BJ (cell line): ENCODE data around the gene KIRREL1. TPM values are rescaled to one million over a fixed set of nuclear protein-coding genes. Genes with fewer than 3 reads are reported as not detected.
A peak's percentile ranks its signal among the peaks of the same experiment; 100 is the strongest.

Experiments
- CTCF ChIA-PET: fragments of 350-600 bp; formaldehyde crosslinking; extraction: SDS; loops from one replicate; lab custom pipeline; 2021; ENCODE audit warnings: antibody characterized with exemption, inconsistent platforms; lab: Yijun Ruan, JAX
- POLR2A ChIA-PET: fragments of 300-600 bp; sonication (Branson Sonifier 250); formaldehyde crosslinking; extraction: SDS; loops from one replicate; lab custom pipeline; 2021; ENCODE audit warnings: antibody characterized with exemption; lab: Charles Lee
- DNase-seq: peaks from one replicate; pipeline ENCODE4 v3.0.0-alpha.2; 2011; ENCODE audit warnings: low read depth
- H3K27me3 ChIP-seq: 2 replicates; pipeline ENCODE4 v1.6.0; 2011; ENCODE audit warnings: low read length; ENCODE audit not compliant: control insufficient read depth, insufficient read depth
- H3K36me3 ChIP-seq: 2 replicates; pipeline ENCODE4 v1.5.1; 2011; ENCODE audit warnings: low read length; ENCODE audit not compliant: control insufficient read depth, insufficient read depth
- H3K4me3 ChIP-seq: 2 replicates; pipeline ENCODE4 v1.5.1; 2011; ENCODE audit warnings: low read depth, mild to moderate bottlenecking, control low read depth, low read length
- CTCF ChIP-seq: IDR thresholded peaks from 2 replicates; pipeline ENCODE4 v1.5.1; 2011; ENCODE audit warnings: low read depth, mild to moderate bottlenecking, control low read depth, inconsistent platforms, low read length, moderate library complexity; ENCODE audit not compliant: insufficient read depth
- polyA plus RNA-seq: library from polyadenylated mRNA; depleted of rRNA; stranded (reverse); fragments of >200 nt; gene quantifications from 2 replicates; pipeline ENCODE4 v1.2.3, GENCODE V29; 2011

KIRREL1 gene
- polyA plus RNA-seq, 1 experiment = 65.1 TPM

DNA sequence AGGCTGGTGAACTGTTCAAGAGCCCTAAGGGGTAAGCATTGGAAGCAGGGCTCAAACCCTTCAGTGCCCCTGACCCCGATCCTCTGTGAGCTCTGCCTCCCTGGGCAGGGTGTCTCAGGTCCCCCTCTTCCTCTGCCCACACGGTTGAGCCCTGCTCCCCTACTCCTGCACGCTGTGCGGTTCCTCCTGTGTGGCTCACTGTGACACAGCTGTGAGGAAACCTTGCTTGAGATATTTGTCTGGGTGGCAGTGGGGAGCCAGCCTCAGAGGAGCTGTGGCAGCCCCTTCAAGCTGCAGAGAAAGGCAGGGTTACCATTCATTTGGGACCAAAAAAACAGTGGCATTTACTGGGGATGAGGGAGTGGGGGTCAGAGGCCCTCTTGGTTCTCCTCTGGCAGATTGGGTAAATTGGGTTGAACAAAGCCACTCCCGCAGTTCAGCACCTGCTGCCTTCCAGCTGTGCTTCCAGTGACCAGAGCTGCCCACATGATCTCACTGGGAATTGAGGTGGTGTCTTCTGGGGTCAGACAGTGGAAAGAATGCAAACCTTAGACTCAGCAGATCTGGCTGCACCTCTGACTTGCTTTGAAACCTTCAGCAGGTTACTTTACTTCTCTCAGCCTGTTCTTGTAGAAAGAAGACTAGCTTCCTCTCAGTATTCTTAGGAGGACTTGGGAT lies 126.7 kb downstream of the KIRREL1 start:
- CTCF ChIA-PET = interaction anchor here (1.0 to 30.1 kb wide), 11 partner anchors 8 to 152 kb away, joined by 3 to 627 read pairs (median 13); no protein-coding TSS in a partner anchor
- H3K4me3 ChIP-seq = no peak overlapping the region
- no peak for DNase-seq
- POLR2A ChIA-PET = no interaction called here
- H3K27me3 ChIP-seq = peaks cover 5% of the 10 kb centered on the region
- TF ChIP-seq CTCF = no peak
- no peaks in the 10 kb centered on the region for H3K36me3 ChIP-seq

- ChIA-PET CTCF (interaction anchor here (0.6 to 30.1 kb wide), 15 partner anchors 9 to 541 kb away, joined by 3 to 627 read pairs (median 4); no protein-coding TSS in a partner anchor), POLR2A (no interaction called here)
- H3K4me3 ChIP-seq = no peak overlapping the region
- H3K36me3 ChIP-seq = no peaks in the 10 kb centered on the region
- peak; percentile 61 for TF ChIP-seq CTCF
- peaks cover 8% of the 10 kb centered on the region for H3K27me3 ChIP-seq
- no peak for DNase-seq
Observed at GRCh38 chr1:158121604-158122254, 128.3 kb downstream of the KIRREL1 start.

DNA sequence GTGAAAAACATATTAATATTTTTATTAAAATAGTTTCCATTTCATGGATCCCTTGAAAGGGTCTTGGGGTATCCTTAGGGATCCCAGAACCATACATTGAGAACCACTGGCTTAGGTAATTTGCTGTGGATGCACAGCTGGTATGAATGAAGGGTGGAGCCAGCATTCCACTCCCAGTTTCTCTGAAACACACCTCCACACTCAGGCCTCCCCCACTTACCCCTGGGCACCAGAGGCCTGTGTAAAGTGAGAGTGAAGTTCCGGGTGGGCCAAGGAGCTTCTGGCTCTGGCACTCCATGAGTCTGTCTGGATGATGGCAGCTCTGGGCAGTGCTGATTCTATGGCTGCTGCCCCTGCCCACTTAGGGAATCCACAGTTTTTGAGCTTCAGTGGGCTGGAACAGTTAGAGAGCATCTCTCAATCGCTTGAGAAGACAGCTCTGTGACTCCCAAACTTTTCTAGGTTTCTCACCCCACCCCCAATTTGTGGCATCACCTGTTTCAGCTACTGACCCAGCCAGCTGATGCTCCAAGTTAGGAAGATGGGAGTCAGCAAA lies 129.5 kb downstream of the KIRREL1 start:
- H3K27me3 ChIP-seq = peaks cover 8% of the 10 kb centered on the region
- H3K36me3 ChIP-seq = no peaks in the 10 kb centered on the region
- no peak for DNase-seq
- CTCF ChIA-PET = interaction anchor here (0.6 to 30.1 kb wide), 11 partner anchors 11 to 693 kb away, joined by 3 to 627 read pairs (median 25); no protein-coding TSS in a partner anchor
- no peak overlapping the region for H3K4me3 ChIP-seq
- no peak for TF ChIP-seq CTCF
- POLR2A ChIA-PET = no interaction called here

- POLR2A ChIA-PET = no interaction called here
- no peak for TF ChIP-seq CTCF
- DNase-seq = no peak
- CTCF ChIA-PET = interaction anchor here (0.6 to 30.1 kb wide), 17 partner anchors 8 to 546 kb away, joined by 3 to 627 read pairs (median 6); no protein-coding TSS in a partner anchor
- Histone ChIP-seq H3K36me3 (no peaks in the 10 kb centered on the region), H3K27me3 (peaks cover 10% of the 10 kb centered on the region), H3K4me3 (no peak overlapping the region)
Observed at GRCh38 chr1:158124034-158124433, 130.6 kb downstream of the KIRREL1 start.

GRCh38 chr1:158124999-158125398 lies 131.6 kb downstream of the KIRREL1 start:
- H3K27me3 ChIP-seq = peaks cover 7% of the 10 kb centered on the region
- TF ChIP-seq CTCF = peak; percentile 90
- ChIA-PET POLR2A (no interaction called here), CTCF (interaction anchor here (0.6 to 30.1 kb wide), 21 partner anchors 9 to 547 kb away, joined by 3 to 627 read pairs (median 5); no protein-coding TSS in a partner anchor)
- no peaks in the 10 kb centered on the region for H3K36me3 ChIP-seq
- no peak overlapping the region for H3K4me3 ChIP-seq
- peak; percentile 73 for DNase-seq
